Activated CD8-positive, alpha-beta memory T cell treated with anti-CD3 and anti-CD28 coated beads for 1 hour (primary cell): ENCODE measurements around the gene CTXN3.

Experiments used
- DNase-seq, 2 donors: peaks; one replicate each; pipeline ENCODE4 v3.0.0-alpha.2; 2020; ENCODE audit warnings: low read depth in 1 of 2; ENCODE audit errors: extremely low read depth in 1 of 2

CTXN3 gene

DNA sequence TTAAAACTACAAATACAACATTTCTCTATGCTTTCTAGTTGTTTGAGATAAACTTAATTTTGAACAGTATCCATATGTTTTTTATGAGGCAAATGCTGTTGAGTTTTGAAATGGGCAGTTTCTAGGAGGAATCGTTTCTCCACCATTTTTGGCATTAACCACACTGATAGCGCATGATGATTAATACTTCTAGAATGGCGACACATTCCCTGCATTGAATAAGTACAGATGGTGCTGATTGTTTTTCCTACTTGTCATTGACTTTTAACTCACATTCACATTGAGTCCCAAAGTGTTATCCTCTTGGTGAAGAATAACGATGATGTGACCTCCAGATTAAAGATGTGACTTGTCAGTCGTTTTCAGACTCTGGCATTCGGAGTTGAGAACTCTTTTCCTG is 47.8 kb downstream of the CTXN3 start:
- no peak for DNase-seq

DNA sequence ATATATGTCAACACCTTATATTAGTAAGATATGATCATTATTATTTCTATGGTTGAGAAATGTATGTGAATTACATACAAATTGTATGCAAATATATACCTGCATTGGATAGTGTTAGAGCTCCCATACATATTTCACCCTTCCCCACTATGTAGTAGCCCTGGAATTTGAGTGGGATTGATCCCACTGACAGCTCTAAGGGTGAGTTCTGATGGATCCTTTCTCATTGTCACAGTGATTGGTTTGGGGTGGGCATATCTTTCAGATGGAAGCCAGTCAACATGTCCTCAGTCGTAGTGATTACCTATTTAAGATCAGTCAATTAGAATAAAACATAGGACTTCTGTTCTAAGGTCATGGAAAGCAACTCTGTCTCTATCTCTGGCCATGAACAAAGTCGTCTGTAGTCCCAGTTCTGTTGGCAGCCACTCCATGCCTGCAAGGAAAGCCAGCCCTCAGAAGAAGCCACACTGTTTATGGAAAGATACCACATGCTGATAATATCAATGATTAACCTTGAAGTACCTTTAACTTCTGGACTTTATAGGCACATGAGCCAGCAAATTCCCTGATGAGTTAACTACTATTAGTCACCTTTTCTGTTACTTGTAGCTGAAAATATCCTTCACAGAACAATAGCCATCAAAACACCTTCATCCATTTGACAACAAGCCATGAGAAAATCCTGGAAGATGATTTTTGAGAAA is 49.2 kb downstream of the CTXN3 start:
- DNase-seq: no peak

DNA sequence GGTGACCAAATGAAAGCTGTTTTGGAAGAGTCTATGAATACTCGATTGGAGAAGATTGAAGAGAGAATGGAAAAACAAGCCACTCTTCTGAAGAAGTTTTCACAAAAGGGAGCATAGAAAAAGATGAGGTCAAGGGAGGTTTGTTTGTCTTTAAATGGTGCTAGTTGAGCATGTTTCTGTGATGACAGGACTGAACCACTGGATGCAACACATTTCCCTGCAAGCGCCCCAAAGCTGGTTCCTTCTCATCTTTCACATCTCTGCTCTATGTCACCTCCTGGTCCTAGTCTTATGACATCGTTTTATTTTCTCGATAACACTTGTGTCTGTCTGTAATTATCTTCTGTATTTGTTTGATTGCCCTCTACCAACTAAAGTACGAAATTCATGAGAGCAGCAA is 50.5 kb downstream of the CTXN3 start:
- DNase-seq: no peak

DNA sequence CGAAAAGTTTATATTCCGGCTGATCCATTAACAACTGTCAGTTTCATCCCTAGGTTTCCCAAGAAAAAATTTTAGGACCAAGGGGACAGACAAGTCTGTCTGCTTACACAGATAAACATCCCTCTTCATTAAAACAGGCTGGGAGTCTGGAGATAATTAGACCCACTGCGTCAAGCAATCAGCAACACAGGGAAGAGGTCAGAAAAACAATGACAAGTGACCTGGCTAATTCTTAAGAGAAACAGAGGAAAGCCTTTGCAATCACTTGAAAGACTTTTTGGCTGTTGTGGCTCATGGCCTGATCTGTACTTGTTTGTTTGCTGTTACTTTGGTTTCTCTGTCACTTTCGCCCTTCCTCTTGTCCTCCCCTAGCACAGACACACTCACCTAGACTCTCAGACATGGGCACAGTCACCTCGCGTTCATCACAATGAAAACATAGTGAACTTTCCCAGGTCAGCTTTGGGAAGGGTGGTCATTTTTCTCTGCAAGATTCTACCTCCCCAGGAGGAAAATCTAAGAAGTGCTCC is 51.4 kb downstream of the CTXN3 start:
- DNase-seq: no peak

DNA sequence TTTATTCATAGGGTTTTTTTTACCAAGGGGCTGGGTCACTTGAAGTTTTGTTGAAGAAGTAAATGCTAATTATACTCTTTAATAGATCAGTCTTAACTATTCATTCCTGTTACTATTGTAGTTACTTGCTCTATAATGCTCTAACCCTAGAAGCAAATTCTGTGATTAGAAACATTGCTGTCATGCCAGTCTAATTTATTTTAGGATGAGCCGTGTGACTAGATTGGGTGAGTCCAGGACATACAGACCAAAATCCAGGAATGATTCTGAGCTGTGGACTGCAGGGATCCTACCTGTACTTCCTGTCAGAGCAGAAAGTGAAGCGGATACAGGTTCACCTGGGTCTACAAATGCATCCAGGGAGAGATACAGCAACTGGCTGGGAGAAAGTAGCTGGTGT is 53.6 kb downstream of the CTXN3 start:
- no peak for DNase-seq

DNA sequence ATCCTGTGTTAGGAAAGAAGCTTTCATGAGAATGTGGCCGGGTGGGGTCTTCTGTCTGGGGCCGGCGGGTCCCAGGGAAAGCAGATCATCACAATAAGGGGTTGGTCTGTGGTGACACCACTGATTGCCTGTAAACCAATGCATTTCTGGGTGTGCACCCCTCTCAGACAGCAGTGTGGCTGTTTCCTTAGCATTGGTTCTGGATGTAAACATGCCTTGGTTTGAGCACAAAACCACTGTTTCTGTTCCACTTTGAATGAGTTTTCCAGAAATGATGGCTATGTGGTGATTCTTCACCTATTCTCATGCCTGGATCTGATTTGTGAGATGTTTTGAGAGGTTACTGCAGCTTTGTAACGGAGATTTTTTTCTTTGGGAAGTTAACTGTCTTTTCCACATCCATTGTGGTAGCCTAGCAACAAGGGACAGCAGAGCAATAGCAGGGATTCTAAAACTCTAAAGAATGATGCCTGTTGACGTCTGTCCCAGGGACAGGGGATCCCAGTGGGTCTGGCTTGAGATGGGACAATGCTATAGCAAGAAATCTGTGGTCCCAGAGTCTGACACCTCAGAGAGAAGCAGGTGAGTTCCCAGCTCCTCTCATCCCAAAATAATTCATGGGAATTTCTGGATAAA is 54.2 kb downstream of the CTXN3 start, which contains the start of gene CCDC192:
Gene CCDC192, plus strand, starts transcription at position 466 of the 636 bp plus-strand sequence. Its CDS starts 55 bp downstream, at position 521.
- DNase-seq: no peak

DNA sequence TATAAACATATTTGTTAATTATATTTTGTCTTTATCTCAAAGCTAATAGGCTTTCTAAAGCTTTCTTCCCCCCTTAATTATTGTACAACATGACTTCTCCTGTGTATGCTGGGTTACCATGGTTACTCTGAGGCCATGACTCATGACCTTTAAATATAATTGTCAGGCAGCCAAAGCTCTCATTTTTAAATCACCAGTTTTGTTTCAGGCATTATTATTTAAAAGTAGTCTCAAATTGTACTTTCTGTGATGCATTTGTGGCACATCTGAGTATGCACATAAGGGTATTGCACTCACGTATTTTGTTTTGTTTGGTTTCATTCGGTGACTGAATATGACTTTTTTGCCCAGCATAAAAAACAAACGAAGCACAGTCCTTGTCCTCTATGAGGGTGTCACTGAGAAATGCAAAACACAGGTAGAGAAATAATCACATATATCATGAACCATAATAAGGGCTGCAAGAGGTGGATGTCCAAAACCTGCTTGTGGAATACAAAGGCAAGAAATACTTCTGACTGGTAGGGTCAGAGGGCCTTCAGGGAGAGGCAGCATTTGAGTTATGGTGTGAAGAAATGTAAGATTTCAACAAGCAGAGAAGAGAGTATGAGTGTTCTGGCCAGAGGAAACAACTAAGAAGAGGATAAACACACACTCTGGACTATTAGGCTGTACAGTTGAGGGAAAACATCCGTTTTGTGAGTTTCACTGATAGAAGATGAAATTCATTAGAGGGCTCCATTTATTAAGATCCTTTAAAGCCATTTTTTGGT is 56.4 kb downstream of the CTXN3 start:
- no peak for DNase-seq

DNA sequence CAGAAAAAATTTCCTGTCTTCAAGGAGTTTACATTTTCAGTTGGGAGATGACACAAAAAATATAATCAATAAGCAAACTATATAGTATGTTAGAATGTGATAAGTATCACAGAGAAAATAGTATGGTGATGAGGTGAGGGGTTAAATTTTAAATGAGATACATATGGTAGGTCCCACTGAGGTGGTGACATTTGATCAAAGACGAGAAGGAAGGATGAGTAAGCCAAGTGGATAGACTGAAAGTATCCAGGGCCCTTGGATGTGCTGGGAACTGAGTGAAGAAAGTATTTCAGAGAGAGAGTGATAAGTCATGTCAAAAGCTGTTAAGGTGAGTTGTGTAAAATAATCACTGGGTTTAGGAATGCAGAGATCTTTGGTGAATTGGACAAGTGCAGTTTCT is 57.8 kb downstream of the CTXN3 start:
- DNase-seq: no peak

DNA sequence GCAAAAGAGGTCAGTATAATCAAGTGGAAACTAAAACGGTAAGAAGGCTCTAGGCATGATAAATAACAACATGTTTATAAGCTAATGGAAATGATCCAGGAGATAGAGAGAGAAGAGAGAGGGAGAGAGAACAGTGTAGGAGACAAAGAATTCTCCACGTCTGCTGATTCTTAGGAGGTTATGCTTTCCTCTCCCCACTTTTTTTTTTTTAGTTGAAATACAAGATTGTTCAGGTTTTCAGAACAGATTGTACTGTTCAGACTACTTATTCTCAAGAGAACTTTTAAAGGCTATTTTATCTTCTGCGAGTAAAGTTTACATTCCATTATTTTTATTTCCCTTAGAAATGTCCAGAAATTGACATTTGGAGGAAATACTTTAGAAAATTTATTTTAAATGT is 58.3 kb downstream of the CTXN3 start:
- DNase-seq: no peak
